ENCODE results near the gene ADM. TPM values are rescaled to one million over a fixed set of nuclear protein-coding genes. Genes with fewer than 3 reads are reported as not detected.

ADM gene
- total RNA-seq, 1 experiment from 2014 or later = 82.5 TPM

DNA sequence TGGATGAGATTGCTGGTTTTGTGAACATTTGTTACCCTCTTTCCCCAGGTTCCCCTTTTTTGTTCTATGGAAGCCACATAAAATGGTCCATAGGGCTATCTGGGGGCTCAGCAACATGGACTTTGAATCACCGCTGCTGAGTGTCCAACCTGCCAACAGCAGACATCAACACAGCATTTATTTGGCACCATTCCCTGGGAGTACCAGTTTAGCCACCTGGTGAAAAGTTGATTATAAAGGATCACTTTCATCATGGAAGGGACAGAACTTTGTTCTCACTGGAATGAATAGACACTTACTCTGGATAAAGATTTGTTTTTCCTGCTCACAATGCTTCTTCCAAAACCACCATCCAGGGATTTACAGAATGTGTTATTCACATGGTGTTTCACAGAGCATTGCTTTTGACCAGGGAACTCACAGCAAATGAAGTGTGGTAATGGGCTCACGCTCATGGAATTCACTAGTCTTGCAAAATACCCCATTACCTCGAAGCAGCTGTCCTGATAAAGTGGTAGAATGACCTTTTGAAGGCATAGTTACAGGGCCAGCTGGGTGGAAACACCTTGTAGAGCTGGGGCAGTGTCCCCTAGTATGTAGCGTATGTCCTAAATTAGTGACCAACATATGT lies 43.9 kb downstream of the ADM start:
- Histone ChIP-seq H3K27ac (ENCODE audit: low read length) (0 out of 2 replicates have a peak overlapping the region, but pooled peaks have one; percentile 6), H3F3A (ENCODE audit: low read length, unreplicated experiment) (no peaks in the 10 kb centered on the region), H3K4me2 (ENCODE audit: low read length) (0 out of 2 replicates have a peak overlapping the region, but pooled peaks have one; percentile 10), H3K9me2 (replicated peaks; ENCODE audit: low read length) (no peaks in the 10 kb centered on the region), H4K20me1 (ENCODE audit: low read length) (no peaks in the 10 kb centered on the region), H2AFZ (ENCODE audit: low read length) (no peak overlapping the region), H3K79me2 (ENCODE audit: low read length) (no peaks in the 10 kb centered on the region), H3K4me1 (ENCODE audit: insufficient read depth, low read length) (peaks cover 40% of the 10 kb centered on the region), H3K36me3 (ENCODE audit: low read depth, low read length) (no peaks in the 10 kb centered on the region), H3K9ac (ENCODE audit: low read length) (no peak overlapping the region), H3K4me3 (ENCODE audit: low read length) (no peak overlapping the region), H3K27me3 (ENCODE audit: low read length) (no peaks in the 10 kb centered on the region), H3K9me3 (ENCODE audit: low read length) (no peaks in the 10 kb centered on the region)
- DNase-seq (peak; percentile 54), ATAC-seq (no peak)
- CTCF ChIA-PET = no interaction called here
- POLR2A ChIA-PET (ENCODE audit: unreplicated experiment) = no interaction called here
- intact Hi-C loops (cut with micrococcal nuclease) = no loop called here
- TF ChIP-seq, protein P1, sequence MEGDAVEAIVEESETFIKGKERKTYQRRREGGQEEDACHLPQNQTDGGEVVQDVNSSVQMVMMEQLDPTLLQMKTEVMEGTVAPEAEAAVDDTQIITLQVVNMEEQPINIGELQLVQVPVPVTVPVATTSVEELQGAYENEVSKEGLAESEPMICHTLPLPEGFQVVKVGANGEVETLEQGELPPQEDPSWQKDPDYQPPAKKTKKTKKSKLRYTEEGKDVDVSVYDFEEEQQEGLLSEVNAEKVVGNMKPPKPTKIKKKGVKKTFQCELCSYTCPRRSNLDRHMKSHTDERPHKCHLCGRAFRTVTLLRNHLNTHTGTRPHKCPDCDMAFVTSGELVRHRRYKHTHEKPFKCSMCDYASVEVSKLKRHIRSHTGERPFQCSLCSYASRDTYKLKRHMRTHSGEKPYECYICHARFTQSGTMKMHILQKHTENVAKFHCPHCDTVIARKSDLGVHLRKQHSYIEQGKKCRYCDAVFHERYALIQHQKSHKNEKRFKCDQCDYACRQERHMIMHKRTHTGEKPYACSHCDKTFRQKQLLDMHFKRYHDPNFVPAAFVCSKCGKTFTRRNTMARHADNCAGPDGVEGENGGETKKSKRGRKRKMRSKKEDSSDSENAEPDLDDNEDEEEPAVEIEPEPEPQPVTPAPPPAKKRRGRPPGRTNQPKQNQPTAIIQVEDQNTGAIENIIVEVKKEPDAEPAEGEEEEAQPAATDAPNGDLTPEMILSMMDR (conservative IDR thresholded peaks at IDR 0.05; ENCODE audit: low read depth, low read length) = no peak
- TF ChIP-seq EZH2 (IDR thresholded peaks at IDR 0.05; ENCODE audit: low read length, unreplicated experiment) (no peak), EZH2phosphoT487 (IDR thresholded peaks at IDR 0.05; ENCODE audit: borderline replicate concordance, low read length) (no peak)
- BruUV-seq (replicated peaks) = no TSS peak

DNA sequence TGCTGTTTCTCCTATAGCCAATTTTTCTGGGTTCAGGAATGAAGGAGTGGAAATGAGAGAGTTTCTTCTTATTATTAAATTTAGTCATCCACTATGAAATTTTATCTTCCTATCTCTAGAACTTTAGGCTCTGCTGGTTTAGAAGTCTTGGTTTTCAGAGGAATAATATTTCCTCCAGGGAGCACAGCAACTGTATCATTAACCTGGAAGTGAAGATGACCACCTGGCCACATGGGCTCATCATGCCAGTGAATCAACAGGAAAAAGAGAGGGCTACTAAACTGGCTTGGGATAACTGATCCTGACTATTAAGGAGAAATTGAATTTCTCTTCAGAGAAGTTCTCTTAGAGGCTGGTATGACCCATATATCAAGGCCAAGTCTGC lies 44.4 kb downstream of the ADM start:
- Histone ChIP-seq H3F3A (ENCODE audit: low read length, unreplicated experiment) (no peaks in the 10 kb centered on the region), H3K4me2 (ENCODE audit: low read length) (no peak overlapping the region), H3K9ac (ENCODE audit: low read length) (no peak overlapping the region), H3K36me3 (ENCODE audit: low read depth, low read length) (no peaks in the 10 kb centered on the region), H3K79me2 (ENCODE audit: low read length) (no peaks in the 10 kb centered on the region), H3K27me3 (ENCODE audit: low read length) (no peaks in the 10 kb centered on the region), H4K20me1 (ENCODE audit: low read length) (no peaks in the 10 kb centered on the region), H2AFZ (ENCODE audit: low read length) (no peak overlapping the region), H3K9me3 (ENCODE audit: low read length) (no peaks in the 10 kb centered on the region), H3K27ac (ENCODE audit: low read length) (0 out of 2 replicates have a peak overlapping the region, but pooled peaks have one; percentile 6), H3K4me1 (ENCODE audit: insufficient read depth, low read length) (peaks cover 40% of the 10 kb centered on the region), H3K4me3 (ENCODE audit: low read length) (no peak overlapping the region), H3K9me2 (replicated peaks; ENCODE audit: low read length) (no peaks in the 10 kb centered on the region)
- intact Hi-C loops (cut with micrococcal nuclease) = no loop called here
- no peak for TF ChIP-seq EZH2 (IDR thresholded peaks at IDR 0.05; ENCODE audit: low read length, unreplicated experiment)
- no peak for TF ChIP-seq EZH2phosphoT487 (IDR thresholded peaks at IDR 0.05; ENCODE audit: borderline replicate concordance, low read length)
- TF ChIP-seq, protein P1 (conservative IDR thresholded peaks at IDR 0.05; ENCODE audit: low read depth, low read length) = no peak
- DNase-seq = no peak
- BruUV-seq (replicated peaks) = no TSS peak
- POLR2A ChIA-PET (ENCODE audit: unreplicated experiment) = no interaction called here
- CTCF ChIA-PET = no interaction called here
- ATAC-seq = no peak

DNA sequence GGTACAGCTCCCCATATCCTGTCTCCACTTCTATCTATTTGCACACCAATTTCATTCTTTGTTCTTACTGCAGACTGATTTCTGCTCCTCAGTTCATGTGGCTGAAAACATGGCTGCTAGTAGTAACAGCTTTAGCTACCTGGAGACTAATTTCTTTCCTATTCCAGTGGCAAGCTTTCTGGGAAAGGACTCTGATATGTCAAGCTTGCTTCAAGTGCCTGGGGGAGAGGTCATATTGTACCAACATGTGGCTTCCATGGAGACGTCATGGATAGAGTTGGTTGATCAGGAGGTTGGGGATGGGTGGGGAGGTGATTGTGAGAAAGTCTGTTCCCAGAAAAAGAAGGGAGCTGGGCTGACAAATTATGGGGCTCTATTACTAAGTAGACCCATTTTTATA lies 44.9 kb downstream of the ADM start:
- no peak for ATAC-seq
- Histone ChIP-seq H4K20me1 (ENCODE audit: low read length) (no peaks in the 10 kb centered on the region), H3K79me2 (ENCODE audit: low read length) (no peaks in the 10 kb centered on the region), H3K27ac (ENCODE audit: low read length) (no peak overlapping the region), H3K4me2 (ENCODE audit: low read length) (no peak overlapping the region), H3F3A (ENCODE audit: low read length, unreplicated experiment) (no peaks in the 10 kb centered on the region), H3K9ac (ENCODE audit: low read length) (no peak overlapping the region), H3K9me3 (ENCODE audit: low read length) (no peaks in the 10 kb centered on the region), H3K27me3 (ENCODE audit: low read length) (no peaks in the 10 kb centered on the region), H2AFZ (ENCODE audit: low read length) (no peak overlapping the region), H3K4me3 (ENCODE audit: low read length) (no peak overlapping the region), H3K36me3 (ENCODE audit: low read depth, low read length) (no peaks in the 10 kb centered on the region), H3K9me2 (replicated peaks; ENCODE audit: low read length) (no peaks in the 10 kb centered on the region), H3K4me1 (ENCODE audit: insufficient read depth, low read length) (peaks cover 40% of the 10 kb centered on the region)
- intact Hi-C loops (cut with micrococcal nuclease) = no loop called here
- BruUV-seq (replicated peaks) = no TSS peak
- POLR2A ChIA-PET (ENCODE audit: unreplicated experiment) = no interaction called here
- TF ChIP-seq EZH2 (IDR thresholded peaks at IDR 0.05; ENCODE audit: low read length, unreplicated experiment) = no peak
- TF ChIP-seq, protein P1 (conservative IDR thresholded peaks at IDR 0.05; ENCODE audit: low read depth, low read length) = no peak
- TF ChIP-seq EZH2phosphoT487 (IDR thresholded peaks at IDR 0.05; ENCODE audit: borderline replicate concordance, low read length) = no peak
- DNase-seq = no peak
- CTCF ChIA-PET = no interaction called here
